Cardiac muscle cell (in vitro differentiated cells and primary cell): ENCODE data around the gene PLA2G6. TPM values are rescaled to one million over a fixed set of nuclear protein-coding genes. Genes with fewer than 3 reads are reported as not detected.

Experiments used
- DNase-seq, 2 donors: peaks; one replicate each; pipeline versions ENCODE4 v3.0.0 to v3.0.0-alpha.2; 2010 to 2017; ENCODE audit warnings: low read depth in 1 of 2, low spot score in 1 of 2
- H3K27ac ChIP-seq: fragments of 200-600 bp; sonication (generic); 2 replicates; pipeline ENCODE4 v1.5.1; 2016
- H3K27me3 ChIP-seq: fragments of 200-600 bp; sonication (generic); 2 replicates; pipeline ENCODE4 v1.6.0; 2016; ENCODE audit warnings: control low read depth
- H3K36me3 ChIP-seq: fragments of 200-600 bp; sonication (generic); 2 replicates; pipeline ENCODE4 v1.5.1; 2016; ENCODE audit warnings: control low read depth
- H3K4me1 ChIP-seq: fragments of 200-600 bp; sonication (generic); 2 replicates; pipeline ENCODE4 v1.8.1; 2017; ENCODE audit warnings: low read depth, mild to moderate bottlenecking, mixed run types
- H3K4me3 ChIP-seq: fragments of 200-600 bp; sonication (generic); 2 replicates; pipeline ENCODE4 v1.5.1; 2016; ENCODE audit warnings: mild to moderate bottlenecking
- H3K9me3 ChIP-seq: fragments of 200-600 bp; sonication (generic); 2 replicates; pipeline ENCODE4 v1.5.1; 2017; ENCODE audit warnings: low read depth, mild to moderate bottlenecking, control low read depth
- CTCF ChIP-seq: IDR thresholded peaks from 2 replicates; pipeline ENCODE4 v1.5.1; 2012; ENCODE audit warnings: low read depth, mild to moderate bottlenecking, low read length
- polyA plus RNA-seq: library from polyadenylated mRNA; unstranded; fragments of >200 nt; fragmentation: Nextera tagmentation; extraction: Ambion mirVana; gene quantifications from 2 replicates; pipeline ENCODE4 v1.2.1, GENCODE V29; 2016
- total RNA-seq: library from RNA; depleted of rRNA; stranded (reverse); fragments of >200 nt; gene quantifications from 2 replicates; pipeline ENCODE4 v1.2.3, GENCODE V29; 2016

The PLA2G6 gene
- total and polyA plus RNA-seq, 2 experiments from 2014 or later, result 30.9 to 41.5 TPM

DNA sequence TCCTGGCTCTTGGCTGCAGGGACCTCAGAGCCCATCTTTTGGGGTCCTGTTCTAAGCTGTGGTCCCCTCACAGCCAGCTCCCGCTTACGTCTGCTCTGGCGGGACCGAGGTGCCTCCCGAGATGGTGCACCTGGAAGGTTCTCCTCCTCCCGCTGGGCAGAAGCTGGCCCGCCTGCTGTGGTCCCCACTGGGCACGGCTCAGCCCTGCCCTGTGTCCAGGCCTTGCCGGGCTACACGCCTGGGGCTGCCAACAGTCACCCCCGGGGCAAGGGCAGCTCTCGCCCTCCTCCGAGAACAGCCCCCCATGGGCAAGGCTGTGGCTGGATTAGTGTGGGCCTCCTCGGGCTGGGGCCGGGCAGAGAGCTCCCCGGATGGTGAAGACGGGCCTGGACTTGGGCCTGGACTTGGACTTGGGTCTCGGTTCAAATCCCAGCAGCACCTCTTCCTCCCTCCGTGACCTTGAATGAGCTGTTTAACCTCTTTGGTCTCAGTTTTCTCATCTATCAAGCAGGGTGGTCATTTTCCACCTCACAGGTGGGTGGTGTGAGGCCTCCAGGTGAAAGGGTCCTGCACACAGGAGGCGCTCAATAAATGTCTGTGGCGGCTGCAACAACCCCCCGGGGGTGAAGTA lies 72.1 kb downstream of the PLA2G6 start:
- no peaks in the 10 kb centered on the region for H3K27me3 ChIP-seq
- H3K27ac ChIP-seq, result no peak overlapping the region
- H3K4me1 ChIP-seq, result no peaks in the 10 kb centered on the region
- DNase-seq, result peak in 1 of 2 donors; percentile 35
- TF ChIP-seq CTCF, result no peak
- H3K4me3 ChIP-seq, result no peak overlapping the region
- no peaks in the 10 kb centered on the region for H3K36me3 ChIP-seq
- no peaks in the 10 kb centered on the region for H3K9me3 ChIP-seq

DNA sequence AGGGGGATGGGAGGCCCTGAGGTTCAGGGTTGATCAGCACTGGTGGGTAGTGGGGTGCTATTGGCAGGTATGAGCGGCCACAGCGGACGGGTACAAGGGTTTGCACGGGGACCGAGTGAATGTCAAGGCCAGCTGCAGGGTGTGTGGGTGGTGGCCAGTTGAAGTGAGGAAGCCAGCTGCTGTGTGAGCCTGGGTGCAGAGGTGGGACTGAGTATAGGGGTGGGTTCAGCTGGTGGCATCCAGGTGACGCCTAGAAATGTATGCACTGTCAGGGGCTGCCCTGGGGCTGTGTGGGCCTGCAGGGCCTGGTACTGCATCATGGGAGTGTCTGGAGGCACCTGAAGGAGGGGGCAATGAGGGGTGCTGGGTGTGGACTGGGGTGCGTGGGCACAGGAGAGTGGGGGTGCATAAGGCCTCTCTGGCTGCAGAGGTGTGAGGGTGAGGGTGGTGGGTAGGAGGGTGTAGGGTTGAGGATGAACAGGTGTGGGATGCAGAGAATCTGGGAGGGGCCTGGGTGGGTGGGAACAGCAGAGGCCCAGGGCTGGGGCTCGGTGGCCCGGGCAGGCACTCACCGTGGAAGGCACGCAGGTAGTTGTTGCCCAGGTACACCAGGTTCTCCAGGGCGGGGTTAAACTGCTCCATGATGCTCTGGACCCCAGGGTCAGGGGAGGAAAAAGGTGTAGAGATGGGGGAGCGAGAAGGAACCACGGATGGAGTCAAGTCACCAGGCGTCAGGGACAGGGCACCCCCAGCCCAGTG lies 72.9 kb downstream of the PLA2G6 start:
- Histone ChIP-seq H3K4me1 (no peaks in the 10 kb centered on the region), H3K27ac (no peak overlapping the region), H3K36me3 (no peaks in the 10 kb centered on the region), H3K27me3 (no peaks in the 10 kb centered on the region), H3K9me3 (no peaks in the 10 kb centered on the region), H3K4me3 (no peak overlapping the region)
- no peak for DNase-seq
- no peak for TF ChIP-seq CTCF

- H3K9me3 ChIP-seq, result no peaks in the 10 kb centered on the region
- TF ChIP-seq CTCF, result no peak
These were observed 73.7 kb downstream of the PLA2G6 start for GRCh38 chr22:38107692-38108515.

DNA sequence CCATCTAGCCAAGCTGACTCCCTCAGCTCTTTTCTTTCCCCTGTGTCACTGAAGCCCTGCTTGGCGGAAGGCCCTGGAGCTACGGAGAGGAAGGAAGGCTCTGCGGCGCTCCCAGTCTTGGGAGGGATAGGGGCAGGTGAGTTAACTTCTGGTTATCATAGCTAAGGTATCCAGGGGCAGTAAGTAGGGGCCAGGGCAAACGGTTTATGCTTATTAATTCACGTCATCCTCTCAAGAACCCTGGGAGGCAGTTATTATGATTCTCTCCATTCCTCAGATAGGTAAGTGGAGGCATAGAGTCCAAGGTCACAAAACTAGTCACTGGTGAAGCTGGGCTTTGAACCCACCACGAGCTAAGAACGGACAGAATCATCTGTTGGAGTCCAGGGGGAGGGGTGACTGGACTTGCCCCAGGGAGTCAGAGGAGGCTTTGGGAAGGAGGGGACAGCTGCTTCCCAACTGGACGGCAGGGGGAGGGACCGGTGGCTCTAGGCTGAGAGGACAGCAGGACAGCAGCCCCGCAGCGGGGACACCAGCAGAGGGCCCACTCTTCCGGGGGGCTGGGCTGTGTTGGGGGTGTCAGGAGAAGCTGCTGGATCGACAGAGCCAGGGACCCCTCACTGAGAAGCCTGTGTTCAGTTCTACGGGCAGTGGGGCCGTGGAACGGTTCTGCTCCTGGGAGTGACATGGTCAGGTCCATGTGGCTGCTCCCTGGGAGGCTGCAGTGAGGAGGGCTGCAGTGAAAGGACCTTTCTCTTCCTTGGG lies 74.6 kb downstream of the PLA2G6 start:
- Histone ChIP-seq H3K27ac (no peak overlapping the region), H3K4me3 (no peak overlapping the region), H3K36me3 (no peaks in the 10 kb centered on the region), H3K27me3 (no peaks in the 10 kb centered on the region), H3K4me1 (no peaks in the 10 kb centered on the region), H3K9me3 (no peaks in the 10 kb centered on the region)
- DNase-seq, result no peak
- no peak for TF ChIP-seq CTCF

More at GRCh38 chr22:38107692-38108515, 73.7 kb downstream of the PLA2G6 start:
- Histone ChIP-seq H3K4me3 (no peak overlapping the region), H3K27me3 (no peaks in the 10 kb centered on the region), H3K27ac (no peak overlapping the region), H3K4me1 (no peaks in the 10 kb centered on the region), H3K36me3 (no peaks in the 10 kb centered on the region)
- DNase-seq, result no peak

GRCh38 chr22:38104084-38104483 lies 77.5 kb downstream of the PLA2G6 start:
- peak; percentile 33 to 44 for DNase-seq
- peak; percentile 41 for TF ChIP-seq CTCF

More at GRCh38 chr22:38104084-38104483, 77.5 kb downstream of the PLA2G6 start:
- H3K36me3 ChIP-seq, result no peaks in the 10 kb centered on the region
- H3K9me3 ChIP-seq, result no peaks in the 10 kb centered on the region
- no peak overlapping the region for H3K4me3 ChIP-seq
- H3K27me3 ChIP-seq, result no peaks in the 10 kb centered on the region
- no peaks in the 10 kb centered on the region for H3K4me1 ChIP-seq
- no peak overlapping the region for H3K27ac ChIP-seq
